Smooth muscle cell (in vitro differentiated cells): ENCODE data around the gene RAB31. TPM values are rescaled to one million over a fixed set of nuclear protein-coding genes. Genes with fewer than 3 reads are reported as not detected.

Source experiments
- DNase-seq: peaks from one replicate; lab custom pipeline; 2025; ENCODE audit not compliant: unreplicated experiment; lab: John Stamatoyannopoulos, UW
- H2AFZ ChIP-seq: fragments of 200-600 bp; sonication (generic); 2 replicates; pipeline ENCODE4 v1.6.0; 2016; ENCODE audit warnings: antibody characterized with exemption, low read depth, mild to moderate bottlenecking
- H3F3A ChIP-seq: fragments of 200-600 bp; sonication (generic); 2 replicates; pipeline ENCODE4 v1.6.0; 2017; ENCODE audit warnings: antibody characterized with exemption, low read depth
- H3K27ac ChIP-seq: fragments of 200-600 bp; sonication (generic); 2 replicates; pipeline ENCODE4 v1.5.1; 2016; ENCODE audit warnings: low read depth, mild to moderate bottlenecking
- H3K27me3 ChIP-seq: fragments of 200-600 bp; sonication (generic); 2 replicates; pipeline ENCODE4 v1.6.1; 2016; ENCODE audit warnings: low read depth, mild to moderate bottlenecking
- H3K36me3 ChIP-seq: fragments of 200-600 bp; sonication (generic); 2 replicates; pipeline ENCODE4 v1.5.1; 2016; ENCODE audit warnings: low read depth
- H3K4me1 ChIP-seq: fragments of 200-600 bp; sonication (generic); 2 replicates; pipeline ENCODE4 v1.5.1; 2016; ENCODE audit warnings: low read depth
- H3K4me2 ChIP-seq: fragments of 200-600 bp; sonication (generic); 2 replicates; pipeline ENCODE4 v1.6.0; 2016; ENCODE audit warnings: mild to moderate bottlenecking
- H3K4me3 ChIP-seq: fragments of 200-600 bp; sonication (generic); 2 replicates; pipeline ENCODE4 v1.5.1; 2016; ENCODE audit warnings: mild to moderate bottlenecking
- H3K79me2 ChIP-seq: fragments of 200-600 bp; sonication (generic); 2 replicates; pipeline ENCODE4 v1.6.0; 2016; ENCODE audit warnings: low read depth, mild to moderate bottlenecking
- H3K9ac ChIP-seq: fragments of 200-600 bp; sonication (generic); 2 replicates; pipeline ENCODE4 v1.6.0; 2016; ENCODE audit warnings: low read depth
- H3K9me3 ChIP-seq: fragments of 200-600 bp; sonication (generic); replicated peaks from 2 replicates; pipeline ENCODE4 v1.5.1; 2016; ENCODE audit warnings: low read depth
- H4K20me1 ChIP-seq: fragments of 200-600 bp; sonication (generic); 2 replicates; pipeline ENCODE4 v1.6.0; 2016; ENCODE audit warnings: low read depth
- CTCF ChIP-seq: fragments of 200-600 bp; sonication (generic); IDR thresholded peaks from 2 replicates; pipeline ENCODE4 v1.5.1; 2017; ENCODE audit warnings: borderline replicate concordance, mild to moderate bottlenecking, antibody characterized with exemption; ENCODE audit not compliant: insufficient read depth, poor library complexity, severe bottlenecking
- WGBS: methylation state at CpG from one replicate; pipeline ENCODE4 v1.1.7; 2016; ENCODE audit warnings: low lambda C conversion rate; 5-methylcytosine and 5-hydroxymethylcytosine counted together
- polyA plus RNA-seq: library from polyadenylated mRNA; unstranded; fragments of >200 nt; fragmentation: Nextera tagmentation; extraction: Ambion mirVana; gene quantifications from 2 replicates; pipeline ENCODE4 v1.2.1, GENCODE V29; 2016
- small RNA-seq: library from RNA; depleted of rRNA; stranded (forward); fragments of <200 nt; gene quantifications from one replicate; pipeline ENCODE3, GENCODE V24; 2014
- total RNA-seq: library from RNA; depleted of rRNA; stranded (reverse); fragments of >200 nt; gene quantifications from 2 replicates; pipeline ENCODE4 v1.2.3, GENCODE V29; 2014

RAB31 gene
- total and polyA plus RNA-seq, 2 experiments from 2014 or later: 116 to 414 TPM

GRCh38 chr18:9910661-9911060 is 202.6 kb downstream of the RAB31 start:
- H3K4me2 ChIP-seq: no peak overlapping the region
- DNase-seq: no peak
- H3K36me3 ChIP-seq: no peaks in the 10 kb centered on the region
- TF ChIP-seq CTCF: no peak
- 94% methylated on average over 2 of the region's 2 CpGs for WGBS
- H3K4me1 ChIP-seq: no peaks in the 10 kb centered on the region
- H3K27me3 ChIP-seq: no peaks in the 10 kb centered on the region
- H3K79me2 ChIP-seq: peaks cover 15% of the 10 kb centered on the region
- H3K27ac ChIP-seq: no peak overlapping the region
- no peaks in the 10 kb centered on the region for H3F3A ChIP-seq
- no peak overlapping the region for H3K4me3 ChIP-seq
- no peak overlapping the region for H3K9ac ChIP-seq
- H4K20me1 ChIP-seq: peaks cover 11% of the 10 kb centered on the region
- H3K9me3 ChIP-seq: no peaks in the 10 kb centered on the region
- H2AFZ ChIP-seq: no peak overlapping the region

GRCh38 chr18:9911226-9911625 is 203.1 kb downstream of the RAB31 start:
- no peak for DNase-seq
- H3K27me3 ChIP-seq: no peaks in the 10 kb centered on the region
- no peaks in the 10 kb centered on the region for H3K9me3 ChIP-seq
- no peak for TF ChIP-seq CTCF
- H3K4me2 ChIP-seq: no peak overlapping the region
- H4K20me1 ChIP-seq: peaks cover 16% of the 10 kb centered on the region
- H3K79me2 ChIP-seq: peaks cover 21% of the 10 kb centered on the region
- no peaks in the 10 kb centered on the region for H3K36me3 ChIP-seq
- no peak overlapping the region for H3K27ac ChIP-seq
- H3K4me1 ChIP-seq: peaks cover 3% of the 10 kb centered on the region
- H3F3A ChIP-seq: no peaks in the 10 kb centered on the region
- WGBS: 94% methylated on average over 5 of the region's 5 CpGs
- no peak overlapping the region for H3K9ac ChIP-seq
- no peak overlapping the region for H3K4me3 ChIP-seq
- H2AFZ ChIP-seq: no peak overlapping the region

Small RNAs within 50 kb of the gene (small RNA-seq; reads per million reads assigned to genes)
- not detected for gene RN7SL862P
- 0.08 reads per million for gene RNA5SP449

Other genes starting within 250 kb of the RAB31 start
- 33.6 and 42.9 TPM in 2 replicates for gene RALBP1, start 232.8 kb upstream of the RAB31 start, total RNA-seq
- gene RALBP1, start 232.8 kb upstream of the RAB31 start, polyA plus RNA-seq: 33.3 and 40.9 TPM in 2 replicates
- 78.4 and 89.7 TPM in 2 replicates for gene PPP4R1, start 93.7 kb upstream of the RAB31 start, total RNA-seq
- 25.9 and 27.5 TPM in 2 replicates for gene PPP4R1, start 93.7 kb upstream of the RAB31 start, polyA plus RNA-seq
- 0.58 and 0.94 TPM in 2 replicates for gene TXNDC2, start 177.7 kb downstream of the RAB31 start, total RNA-seq
- gene TXNDC2, start 177.7 kb downstream of the RAB31 start, polyA plus RNA-seq: 1.1 TPM in 1 of 2 replicates, not detected in the other
- gene VAPA, start 205.7 kb downstream of the RAB31 start, total RNA-seq: 350 and 386 TPM in 2 replicates
- gene VAPA, start 205.7 kb downstream of the RAB31 start, polyA plus RNA-seq: 315 and 334 TPM in 2 replicates